Common myeloid progenitor, CD34-positive (primary cell): ENCODE data around the gene RPS27L.

Experiments
- CTCF ChIA-PET: fragments of 350-600 bp; sonication (Branson Sonifier 250); formaldehyde crosslinking; loops from one replicate; lab custom pipeline; 2021; ENCODE audit warnings: antibody characterized with exemption; lab: Charles Lee
- POLR2A ChIA-PET: fragments of 350-600 bp; sonication (Branson Sonifier 250); formaldehyde crosslinking; loops from one replicate; lab custom pipeline; 2021; ENCODE audit warnings: antibody characterized with exemption; lab: Charles Lee
- DNase-seq, 3 donors: peaks; one replicate each; pipeline versions ENCODE4 v3.0.0 to v3.0.0-alpha.2; 2013
- H3K27ac ChIP-seq, 2 experiments: 1 replicate in 1 of 2; 2 replicates in 1 of 2; pipeline ENCODE4 v1.7.0; 2013; ENCODE audit warnings: inconsistent platforms in 2 of 2, low read length in 2 of 2, mild to moderate bottlenecking in 2 of 2, low read depth in 1 of 2, moderate library complexity in 1 of 2; ENCODE audit not compliant: severe bottlenecking in 2 of 2, insufficient read depth in 1 of 2, poor library complexity in 1 of 2
- H3K27me3 ChIP-seq, 5 experiments: replicated peaks in 2 of 5; 1 replicate in 3 of 5; 2 replicates in 2 of 5; pipeline versions ENCODE4 v1.6.1 to v1.7.0; 2013; ENCODE audit warnings: low read length in 4 of 5, mild to moderate bottlenecking in 2 of 5, moderate library complexity in 2 of 5, inconsistent platforms in 1 of 5; ENCODE audit not compliant: insufficient read depth in 5 of 5, control insufficient read depth in 4 of 5
- H3K36me3 ChIP-seq, 4 experiments: 1 replicate in 2 of 4; 2 replicates in 2 of 4; pipeline versions ENCODE4 v1.6.1 to v1.7.0; 2013; ENCODE audit warnings: low read length in 3 of 4, control low read depth in 1 of 4, mild to moderate bottlenecking in 1 of 4; ENCODE audit not compliant: control insufficient read depth in 4 of 4, insufficient read depth in 4 of 4
- H3K4me1 ChIP-seq, 4 experiments: 1 replicate in 3 of 4; 2 replicates in 1 of 4; pipeline versions ENCODE4 v1.6.1 to v1.7.1; 2013; ENCODE audit warnings: low read length in 3 of 4, mild to moderate bottlenecking in 3 of 4, control low read depth in 1 of 4, inconsistent platforms in 1 of 4, moderate library complexity in 1 of 4; ENCODE audit not compliant: control insufficient read depth in 4 of 4, insufficient read depth in 4 of 4; ENCODE audit errors: control extremely low read depth in 1 of 4
- H3K4me3 ChIP-seq, 7 experiments: 1 replicate in 4 of 7; 2 replicates in 3 of 7; pipeline versions ENCODE4 v1.5.1 to v1.7.0; 2013; ENCODE audit warnings: mild to moderate bottlenecking in 7 of 7, low read length in 6 of 7, moderate library complexity in 6 of 7, inconsistent platforms in 2 of 7, low read depth in 2 of 7, control low read depth in 1 of 7; ENCODE audit not compliant: insufficient read depth in 4 of 7, control insufficient read depth in 1 of 7; ENCODE audit errors: extremely low read depth in 1 of 7
- H3K9me3 ChIP-seq, 5 experiments: 1 replicate in 4 of 5; 2 replicates in 1 of 5; pipeline versions ENCODE4 v1.6.1 to v1.7.1; 2013; ENCODE audit warnings: low read length in 4 of 5, mild to moderate bottlenecking in 2 of 5, inconsistent platforms in 1 of 5, low read depth in 1 of 5, moderate library complexity in 1 of 5; ENCODE audit not compliant: control insufficient read depth in 4 of 5, insufficient read depth in 2 of 5; ENCODE audit errors: control extremely low read depth in 1 of 5
- WGBS: methylation state at CpG from one replicate; pipeline ENCODE4 v1.1.5; 2013; ENCODE audit not compliant: insufficient coverage; 5-methylcytosine and 5-hydroxymethylcytosine counted together

RPS27L gene

GRCh38 chr15:63145426-63145825 is 11.9 kb downstream of the RPS27L start:
- CTCF ChIA-PET, result interaction anchor here (3.3 kb wide), 1 partner anchor 9 kb away, joined by 18 read pairs; no protein-coding TSS in a partner anchor
- WGBS, result 100% methylated on average over 1 of the region's 2 CpGs
- no peak overlapping the region for H3K27ac ChIP-seq
- H3K27me3 ChIP-seq, result no peaks in the 10 kb centered on the region
- H3K4me1 ChIP-seq, result peaks cover 0 to 6% (median 1%) of the 10 kb centered on the region in 4 experiments
- no peak for DNase-seq
- POLR2A ChIA-PET, result no interaction called here
- no peak overlapping the region for H3K4me3 ChIP-seq
- H3K36me3 ChIP-seq, result peaks cover 0 to 14% (median 3%) of the 10 kb centered on the region in 4 experiments
- peaks cover 0 to 3% (median 0%) of the 10 kb centered on the region in 5 experiments for H3K9me3 ChIP-seq

GRCh38 chr15:63140936-63141335 is 16.3 kb downstream of the RPS27L start:
- peaks cover 0 to 7% (median 1%) of the 10 kb centered on the region in 4 experiments for H3K36me3 ChIP-seq
- H3K27ac ChIP-seq, result no peak overlapping the region
- H3K9me3 ChIP-seq, result peaks cover 0 to 3% (median 0%) of the 10 kb centered on the region in 5 experiments
- ChIA-PET CTCF (no interaction called here), POLR2A (no interaction called here)
- H3K27me3 ChIP-seq, result no peaks in the 10 kb centered on the region
- WGBS, result no CpG with 5 or more reads among the region's 2 CpGs
- DNase-seq, result no peak
- H3K4me3 ChIP-seq, result no peak overlapping the region
- peaks cover 0 to 4% (median under 1%) of the 10 kb centered on the region in 4 experiments for H3K4me1 ChIP-seq

- no peak for DNase-seq
- H3K4me3 ChIP-seq, result no peak overlapping the region
- H3K36me3 ChIP-seq, result peaks cover 0 to 4% (median 1%) of the 10 kb centered on the region in 4 experiments
- H3K27ac ChIP-seq, result no peak overlapping the region
- CTCF ChIA-PET, result interaction anchor here (3.8 kb wide), 1 partner anchor 10 kb away, joined by 18 read pairs; no protein-coding TSS in a partner anchor
- no CpG with 5 or more reads among the region's 2 CpGs for WGBS
- H3K27me3 ChIP-seq, result no peaks in the 10 kb centered on the region
- H3K4me1 ChIP-seq, result peaks cover 0 to 11% (median 2%) of the 10 kb centered on the region in 4 experiments
- POLR2A ChIA-PET, result no interaction called here
- no peaks in the 10 kb centered on the region for H3K9me3 ChIP-seq
Observed at GRCh38 chr15:63136742-63137141, 20.5 kb downstream of the RPS27L start.

GRCh38 chr15:63135804-63136203 is 21.5 kb downstream of the RPS27L start:
- POLR2A ChIA-PET, result interaction anchor here (0.9 kb wide), 1 partner anchor 21 kb away, joined by 4 read pairs; the partner anchor contains the start of gene RPS27L
- Histone ChIP-seq H3K9me3 (no peaks in the 10 kb centered on the region), H3K4me3 (no peak overlapping the region), H3K36me3 (peaks cover 0 to 2% (median 2%) of the 10 kb centered on the region in 4 experiments), H3K4me1 (peaks cover 0 to 11% (median 2%) of the 10 kb centered on the region in 4 experiments), H3K27ac (peak overlapping the region in 1 of 2 experiments; percentile 45), H3K27me3 (no peaks in the 10 kb centered on the region)
- peak; percentile 46 to 77 (median 76) for DNase-seq
- WGBS, result 90% methylated on average over 2 of the region's 3 CpGs
- CTCF ChIA-PET, result interaction anchor here (3.8 kb wide), 1 partner anchor 11 kb away, joined by 18 read pairs; no protein-coding TSS in a partner anchor

- Histone ChIP-seq H3K27me3 (no peaks in the 10 kb centered on the region), H3K27ac (peak overlapping the region in 1 of 2 experiments; percentile 45), H3K36me3 (peaks cover 0 to 7% (median 2%) of the 10 kb centered on the region in 4 experiments), H3K9me3 (no peaks in the 10 kb centered on the region), H3K4me3 (no peak overlapping the region), H3K4me1 (peaks cover 0 to 11% (median 2%) of the 10 kb centered on the region in 4 experiments)
- no peak for DNase-seq
- WGBS, result 98% methylated on average over 5 of the region's 5 CpGs
- CTCF ChIA-PET, result interaction anchor here (3.8 kb wide), 1 partner anchor 12 kb away, joined by 18 read pairs; no protein-coding TSS in a partner anchor
- POLR2A ChIA-PET, result interaction anchor here (0.9 kb wide), 1 partner anchor 22 kb away, joined by 4 read pairs; the partner anchor contains the start of gene RPS27L
Observed at GRCh38 chr15:63135281-63135680, 22.0 kb downstream of the RPS27L start.

- no peak overlapping the region for H3K4me3 ChIP-seq
- no peaks in the 10 kb centered on the region for H3K27me3 ChIP-seq
- 100% methylated on average over 1 of the region's 2 CpGs for WGBS
- peaks cover 0 to 11% (median 2%) of the 10 kb centered on the region in 4 experiments for H3K4me1 ChIP-seq
- ChIA-PET POLR2A (no interaction called here), CTCF (interaction anchor here (1.2 kb wide), 1 partner anchor 10 kb away, joined by 3 read pairs; no protein-coding TSS in a partner anchor)
- no peak overlapping the region for H3K27ac ChIP-seq
- peaks cover 0 to 14% (median 2%) of the 10 kb centered on the region in 4 experiments for H3K36me3 ChIP-seq
- DNase-seq, result no peak
- H3K9me3 ChIP-seq, result no peaks in the 10 kb centered on the region
Observed at GRCh38 chr15:63134245-63134985, 22.9 kb downstream of the RPS27L start.
